ENCODE results near the gene YWHAE. TPM values are rescaled to one million over a fixed set of nuclear protein-coding genes. Genes with fewer than 3 reads are reported as not detected.

The YWHAE gene
- total RNA-seq, 1 experiment from 2014 or later: 1,404 TPM

GRCh38 chr17:1298606-1299005 lies 101.4 kb downstream of the YWHAE start:
- Histone ChIP-seq H3K9me3 (ENCODE audit: low read depth, low read length, poor library complexity, severe bottlenecking) (no peaks in the 10 kb centered on the region), H3K27ac (ENCODE audit: low read depth, low read length, poor library complexity, severe bottlenecking) (no peak overlapping the region), H3K36me3 (ENCODE audit: insufficient read depth, low read length, poor library complexity, severe bottlenecking) (no peaks in the 10 kb centered on the region), H3K4me1 (ENCODE audit: insufficient read depth, low read length, poor library complexity, severe bottlenecking) (no peaks in the 10 kb centered on the region), H3K4me3 (ENCODE audit: low read depth, low read length, poor library complexity, severe bottlenecking) (no peak overlapping the region), H3K27me3 (replicated peaks; ENCODE audit: insufficient read depth, low read depth, low read length, poor library complexity) (no peaks in the 10 kb centered on the region)
- intact Hi-C loops (cut with micrococcal nuclease; ENCODE audit: unreplicated experiment): no loop called here
- no TSS peak for BruUV-seq (replicated peaks)
- TF ChIP-seq CTCF (conservative IDR thresholded peaks at IDR 0.05; ENCODE audit: low read depth, low read length): no peak
- TF ChIP-seq EZH2 (IDR thresholded peaks at IDR 0.05; ENCODE audit: borderline replicate concordance, low read depth, low read length, poor library complexity, severe bottlenecking): no peak
- DNase-seq (ENCODE audit: low spot score): no peak
- POLR2A ChIA-PET (ENCODE audit: low non-redundant PET): no interaction called here
- CTCF ChIA-PET: no interaction called here

Other genes starting within 250 kb of the YWHAE start
- 47.6 and 67.9 TPM in 2 replicates for gene ABR, start 220.2 kb downstream of the YWHAE start, total RNA-seq (2021)
- gene BHLHA9, start 129.8 kb downstream of the YWHAE start, total RNA-seq (2021): not detected in 2 replicates
- gene TRARG1, start 120.6 kb downstream of the YWHAE start, total RNA-seq (2021): not detected in 2 replicates
- gene CRK, start 56.0 kb upstream of the YWHAE start, total RNA-seq (2021): 85.9 and 86.5 TPM in 2 replicates
- gene MYO1C, start 92.5 kb upstream of the YWHAE start, total RNA-seq (2021): 101 and 103 TPM in 2 replicates
- gene INPP5K, start 116.4 kb upstream of the YWHAE start, total RNA-seq (2021): 26.2 and 27.5 TPM in 2 replicates
- 75.7 and 93.1 TPM in 2 replicates for gene PITPNA, start 162.6 kb upstream of the YWHAE start, total RNA-seq (2021)
- gene SLC43A2, start 228.6 kb upstream of the YWHAE start, total RNA-seq (2021): 0.06 and 1.2 TPM in 2 replicates
- gene SCARF1, start 245.5 kb upstream of the YWHAE start, total RNA-seq (2021): 0.24 TPM in 1 of 2 replicates, not detected in the other
- 0.73 and 1.6 TPM in 2 replicates for gene RILP, start 249.6 kb upstream of the YWHAE start, total RNA-seq (2021)

Measured in A673 (cell line).